Fibroblast of lung (primary cell): ENCODE results near the gene PRC1. TPM values are rescaled to one million over a fixed set of nuclear protein-coding genes. Genes with fewer than 3 reads are reported as not detected.
"Not testable (repeated sequence)": the region's sequence is repeated elsewhere in the genome, so short reads cannot be mapped to it uniquely, and the experiment has no call there.

ENCODE experiments used
- DNase-seq, 2 donors: peaks; one replicate each; pipeline versions ENCODE4 v3.0.0 to v3.0.0-alpha.2; 2010; ENCODE audit warnings: low read depth in 2 of 2
- H2AFZ ChIP-seq: 2 replicates; pipeline ENCODE4 v1.5.1; 2012; ENCODE audit warnings: low read length, control low read depth, inconsistent platforms
- H3K27ac ChIP-seq: 2 replicates; pipeline ENCODE4 v1.5.1; 2011; ENCODE audit warnings: low read length, control low read depth; ENCODE audit not compliant: insufficient read depth
- H3K27me3 ChIP-seq: 2 replicates; pipeline ENCODE4 v1.5.1; 2011; ENCODE audit warnings: mild to moderate bottlenecking, low read length; ENCODE audit not compliant: control insufficient read depth, insufficient read depth
- H3K36me3 ChIP-seq: 2 replicates; pipeline ENCODE4 v1.5.1; 2011; ENCODE audit warnings: low read length; ENCODE audit not compliant: control insufficient read depth, insufficient read depth
- H3K4me1 ChIP-seq: 2 replicates; pipeline ENCODE4 v1.5.1; 2011; ENCODE audit warnings: low read length; ENCODE audit not compliant: control insufficient read depth, insufficient read depth; ENCODE audit errors: extremely low read depth
- H3K4me2 ChIP-seq: 2 replicates; pipeline ENCODE4 v1.5.1; 2011; ENCODE audit warnings: low read length, control low read depth; ENCODE audit not compliant: insufficient read depth; ENCODE audit errors: extremely low read depth
- H3K4me3 ChIP-seq, 4 experiments: fragments of 200-600 bp in 1 of 4; sonication (generic) in 1 of 4; replicated peaks in 1 of 4; 2 replicates each; pipeline ENCODE4 v1.5.1; 2011 to 2016; ENCODE audit warnings: low read length in 4 of 4, low read depth in 3 of 4, mild to moderate bottlenecking in 3 of 4, control low read depth in 2 of 4, inconsistent platforms in 1 of 4, mixed read lengths in 1 of 4; ENCODE audit not compliant: insufficient read depth in 1 of 4; ENCODE audit errors: control extremely low read depth in 1 of 4
- H3K79me2 ChIP-seq: 2 replicates; pipeline ENCODE4 v1.5.1; 2012; ENCODE audit warnings: mild to moderate bottlenecking, low read length, inconsistent platforms; ENCODE audit not compliant: control insufficient read depth, insufficient read depth
- H3K9ac ChIP-seq: 2 replicates; pipeline ENCODE4 v1.5.1; 2011; ENCODE audit warnings: mild to moderate bottlenecking, low read length, control low read depth; ENCODE audit not compliant: insufficient read depth
- H3K9me3 ChIP-seq: 2 replicates; pipeline ENCODE4 v1.5.1; 2012; ENCODE audit warnings: low read depth, low read length; ENCODE audit not compliant: control insufficient read depth, insufficient read depth
- H4K20me1 ChIP-seq: 2 replicates; pipeline ENCODE4 v1.5.1; 2011; ENCODE audit warnings: low read length; ENCODE audit not compliant: control insufficient read depth, insufficient read depth; ENCODE audit errors: extremely low read depth
- EZH2 ChIP-seq: IDR thresholded peaks from 2 replicates; pipeline ENCODE4 v1.5.1; 2012; ENCODE audit warnings: low read length, control low read depth, mild to moderate bottlenecking; ENCODE audit errors: missing control alignments
- polyA plus RNA-seq, 2 donors: library from polyadenylated mRNA; depleted of rRNA in 1 of 2; stranded (reverse) in 1 of 2; unstranded in 1 of 2; fragments of >200 nt; gene quantifications; 2 replicates each; pipeline ENCODE4 v1.2.1, GENCODE V29; 2011 to 2012; ENCODE audit warnings: missing spikeins in 1 of 2
- total RNA-seq: library from RNA; depleted of rRNA; stranded (reverse); fragments of >200 nt; gene quantifications from 2 replicates; pipeline ENCODE4 v1.2.1, GENCODE V29; 2014
- TF ChIP-seq, protein P1 (sequence below), 2 donors: IDR thresholded peaks in 1 of 2; conservative IDR thresholded peaks in 1 of 2; 1 replicate in 1 of 2; 2 replicates in 1 of 2; pipeline ENCODE4 v1.5.1; 2011 to 2012; ENCODE audit warnings: low read length in 2 of 2, control low read depth in 1 of 2, inconsistent platforms in 1 of 2, low read depth in 1 of 2, mild to moderate bottlenecking in 1 of 2

PRC1 gene
- total and polyA plus RNA-seq, 2 donors (not counting 1 experiment from before 2014, with no cell fraction given): 57.8 to 60.5 TPM

DNA sequence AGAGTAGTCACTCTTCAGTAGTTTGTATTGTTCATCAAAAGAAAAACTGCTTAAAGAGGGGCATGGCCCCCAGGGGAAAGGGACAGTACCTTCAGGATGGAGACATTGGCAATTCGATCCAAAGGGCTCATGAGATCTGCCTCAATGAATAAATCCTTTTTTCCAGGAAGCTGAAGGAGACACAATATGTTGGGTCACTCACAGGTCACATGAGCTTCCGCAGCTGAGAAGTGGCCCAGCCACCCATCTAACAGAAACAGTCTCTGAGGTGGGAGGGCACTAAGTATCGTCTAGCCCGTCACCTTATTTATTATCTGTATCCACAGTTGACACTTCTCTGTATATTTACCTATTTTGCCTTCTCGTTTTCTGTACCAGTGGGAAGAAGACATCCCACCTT is 23.4 kb upstream of the PRC1 start:
- H3K79me2 ChIP-seq: peaks cover 31% of the 10 kb centered on the region
- no peak for DNase-seq
- H3K4me3 ChIP-seq: no peak overlapping the region
- H3K36me3 ChIP-seq: no peaks in the 10 kb centered on the region
- H3K27me3 ChIP-seq: no peaks in the 10 kb centered on the region
- no peak overlapping the region for H2AFZ ChIP-seq
- H3K9me3 ChIP-seq: no peaks in the 10 kb centered on the region
- TF ChIP-seq EZH2: no peak
- TF ChIP-seq, protein P1, sequence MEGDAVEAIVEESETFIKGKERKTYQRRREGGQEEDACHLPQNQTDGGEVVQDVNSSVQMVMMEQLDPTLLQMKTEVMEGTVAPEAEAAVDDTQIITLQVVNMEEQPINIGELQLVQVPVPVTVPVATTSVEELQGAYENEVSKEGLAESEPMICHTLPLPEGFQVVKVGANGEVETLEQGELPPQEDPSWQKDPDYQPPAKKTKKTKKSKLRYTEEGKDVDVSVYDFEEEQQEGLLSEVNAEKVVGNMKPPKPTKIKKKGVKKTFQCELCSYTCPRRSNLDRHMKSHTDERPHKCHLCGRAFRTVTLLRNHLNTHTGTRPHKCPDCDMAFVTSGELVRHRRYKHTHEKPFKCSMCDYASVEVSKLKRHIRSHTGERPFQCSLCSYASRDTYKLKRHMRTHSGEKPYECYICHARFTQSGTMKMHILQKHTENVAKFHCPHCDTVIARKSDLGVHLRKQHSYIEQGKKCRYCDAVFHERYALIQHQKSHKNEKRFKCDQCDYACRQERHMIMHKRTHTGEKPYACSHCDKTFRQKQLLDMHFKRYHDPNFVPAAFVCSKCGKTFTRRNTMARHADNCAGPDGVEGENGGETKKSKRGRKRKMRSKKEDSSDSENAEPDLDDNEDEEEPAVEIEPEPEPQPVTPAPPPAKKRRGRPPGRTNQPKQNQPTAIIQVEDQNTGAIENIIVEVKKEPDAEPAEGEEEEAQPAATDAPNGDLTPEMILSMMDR (conservative IDR thresholded peaks at IDR 0.05 in 1 of 2, IDR thresholded peaks at IDR 0.05 in 1 of 2; ENCODE audit: low read depth in 1 of 2, low read length in 2 of 2): no peak
- H3K4me2 ChIP-seq: no peak overlapping the region
- H3K27ac ChIP-seq: no peak overlapping the region
- no peak overlapping the region for H3K9ac ChIP-seq
- H4K20me1 ChIP-seq: no peaks in the 10 kb centered on the region
- no peaks in the 10 kb centered on the region for H3K4me1 ChIP-seq

DNA sequence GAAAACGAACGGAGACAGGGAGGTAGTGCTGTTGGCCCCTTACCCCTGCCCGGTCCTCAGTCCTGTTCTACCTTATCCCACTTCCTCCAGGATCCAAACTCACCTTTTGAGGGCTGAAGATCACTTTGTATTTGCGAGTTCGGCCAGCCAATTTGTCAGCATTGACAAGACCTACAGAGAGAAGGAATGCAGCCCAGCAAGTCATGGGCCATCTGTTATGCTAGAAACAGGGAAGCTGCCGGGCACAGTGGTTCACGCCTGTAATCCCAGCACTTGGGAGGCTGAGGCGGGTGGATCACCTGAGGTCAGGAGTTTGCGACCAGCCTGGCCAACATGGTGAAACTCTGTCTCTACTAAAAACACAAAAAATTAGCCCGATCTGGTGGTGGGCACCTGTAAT is 19.4 kb upstream of the PRC1 start:
- DNase-seq, H3K9me3 ChIP-seq, H3K27me3 ChIP-seq, H4K20me1 ChIP-seq, H3K36me3 ChIP-seq, H3K4me2 ChIP-seq, H3K4me1 ChIP-seq, H3K27ac ChIP-seq, H3K4me3 ChIP-seq, H3K9ac ChIP-seq, H2AFZ ChIP-seq: not testable (repeated sequence)
- peaks cover 11% of the 10 kb centered on the region for H3K79me2 ChIP-seq

DNA sequence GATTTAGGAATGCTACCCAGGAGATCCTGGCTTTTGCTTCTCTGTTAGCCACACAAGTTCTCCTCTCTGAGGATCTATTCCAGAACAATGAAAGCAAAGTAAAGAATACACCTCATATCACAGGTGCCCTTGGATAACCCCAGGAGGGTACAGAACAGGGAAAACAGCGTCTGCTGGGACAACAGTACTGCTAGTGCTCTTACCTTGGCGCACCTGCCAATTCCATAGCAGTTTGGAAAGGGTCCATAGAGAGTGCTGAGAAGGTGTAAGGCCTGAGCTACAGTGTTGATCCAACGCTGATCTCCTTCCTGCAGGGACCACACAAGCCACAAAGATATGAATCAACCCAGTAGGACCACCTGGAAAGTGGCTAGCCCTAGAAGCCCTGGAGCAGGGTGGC is 12.9 kb upstream of the PRC1 start:
- no peak for TF ChIP-seq EZH2
- TF ChIP-seq, protein P1 (conservative IDR thresholded peaks at IDR 0.05 in 1 of 2, IDR thresholded peaks at IDR 0.05 in 1 of 2; ENCODE audit: low read depth in 1 of 2, low read length in 2 of 2): no peak
- H3K9ac ChIP-seq: no peak overlapping the region
- H3K27ac ChIP-seq: no peak overlapping the region
- H3K79me2 ChIP-seq: no peaks in the 10 kb centered on the region
- no peaks in the 10 kb centered on the region for H3K9me3 ChIP-seq
- peaks cover 9% of the 10 kb centered on the region for H3K36me3 ChIP-seq
- H3K4me1 ChIP-seq: no peaks in the 10 kb centered on the region
- no peak overlapping the region for H2AFZ ChIP-seq
- no peak for DNase-seq
- no peak overlapping the region for H3K4me2 ChIP-seq
- no peak overlapping the region for H3K4me3 ChIP-seq
- no peaks in the 10 kb centered on the region for H3K27me3 ChIP-seq
- H4K20me1 ChIP-seq: no peaks in the 10 kb centered on the region
